Urothelium cell line (cell line): Measurements from ENCODE around the gene LCTL.
"Not testable (repeated sequence)": the region's sequence is repeated elsewhere in the genome, so short reads cannot be mapped to it uniquely, and the experiment has no call there.

Experiments used
- DNase-seq: peaks from one replicate; pipeline ENCODE4 v3.0.0; 2011; ENCODE audit warnings: low spot score, mixed read lengths
- FAIRE-seq: peaks from 2 replicates; lab custom pipeline; 2011; peaks lifted over from hg19 to GRCh38; lab: Jason Lieb, UNC

LCTL gene

GRCh38 chr15:66503780-66504562 lies 61.8 kb downstream of the LCTL start:
- no peak for FAIRE-seq
- DNase-seq = no peak

- DNase-seq, FAIRE-seq: not testable (repeated sequence)
Observed at GRCh38 chr15:66503041-66503648, 62.7 kb downstream of the LCTL start.

- no peak for FAIRE-seq
- no peak for DNase-seq
Observed at GRCh38 chr15:66502491-66502890, 63.3 kb downstream of the LCTL start.

GRCh38 chr15:66500346-66500745 lies 65.5 kb downstream of the LCTL start:
- not testable (repeated sequence) for FAIRE-seq, DNase-seq

GRCh38 chr15:66498501-66499386 lies 67.1 kb downstream of the LCTL start:
- no peak for DNase-seq

More at GRCh38 chr15:66498501-66499386, 67.1 kb downstream of the LCTL start:
- no peak for FAIRE-seq
